BJ (cell line): ENCODE data around the gene ADAM10. TPM values are rescaled to one million over a fixed set of nuclear protein-coding genes. Genes with fewer than 3 reads are reported as not detected.
A peak's percentile ranks its signal among the peaks of the same experiment; 100 is the strongest.
"Not testable (repeated sequence)": the region's sequence is repeated elsewhere in the genome, so short reads cannot be mapped to it uniquely, and the experiment has no call there.

Source experiments
- CTCF ChIA-PET: fragments of 350-600 bp; formaldehyde crosslinking; extraction: SDS; loops from one replicate; lab custom pipeline; 2021; ENCODE audit warnings: antibody characterized with exemption, inconsistent platforms; lab: Yijun Ruan, JAX
- POLR2A ChIA-PET: fragments of 300-600 bp; sonication (Branson Sonifier 250); formaldehyde crosslinking; extraction: SDS; loops from one replicate; lab custom pipeline; 2021; ENCODE audit warnings: antibody characterized with exemption; lab: Charles Lee
- DNase-seq: peaks from one replicate; pipeline ENCODE4 v3.0.0-alpha.2; 2011; ENCODE audit warnings: low read depth
- H3K27me3 ChIP-seq: 2 replicates; pipeline ENCODE4 v1.6.0; 2011; ENCODE audit warnings: low read length; ENCODE audit not compliant: control insufficient read depth, insufficient read depth
- H3K36me3 ChIP-seq: 2 replicates; pipeline ENCODE4 v1.5.1; 2011; ENCODE audit warnings: low read length; ENCODE audit not compliant: control insufficient read depth, insufficient read depth
- H3K4me3 ChIP-seq: 2 replicates; pipeline ENCODE4 v1.5.1; 2011; ENCODE audit warnings: low read depth, mild to moderate bottlenecking, control low read depth, low read length
- polyA plus RNA-seq: library from polyadenylated mRNA; depleted of rRNA; stranded (reverse); fragments of >200 nt; gene quantifications from 2 replicates; pipeline ENCODE4 v1.2.3, GENCODE V29; 2011
- TF ChIP-seq, protein P1 (sequence below): IDR thresholded peaks from 2 replicates; pipeline ENCODE4 v1.5.1; 2011; ENCODE audit warnings: low read depth, mild to moderate bottlenecking, control low read depth, inconsistent platforms, low read length, moderate library complexity; ENCODE audit not compliant: insufficient read depth

ADAM10 gene
- polyA plus RNA-seq, 1 experiment, result 106 TPM

DNA sequence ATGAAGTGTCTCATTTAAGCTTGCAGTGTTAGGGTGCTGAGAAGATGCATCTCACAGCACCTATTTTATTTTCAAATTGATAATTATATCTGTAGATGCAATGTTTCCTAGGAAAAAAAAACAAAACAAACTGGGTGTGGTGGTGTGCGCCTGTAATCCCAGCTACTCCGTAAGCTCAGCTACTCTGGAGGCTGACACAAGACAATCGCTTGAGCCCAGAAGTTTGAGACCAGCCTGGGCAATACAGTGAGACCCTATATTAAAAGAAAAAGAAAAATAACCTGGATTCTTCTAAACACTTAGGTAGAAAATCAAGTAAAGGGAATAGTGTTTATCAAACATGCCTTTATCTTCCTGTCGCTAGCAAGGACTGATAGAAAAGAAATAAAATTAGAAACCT is 23.5 kb upstream of the ADAM10 start:
- Histone ChIP-seq H3K27me3 (no peaks in the 10 kb centered on the region), H3K36me3 (no peaks in the 10 kb centered on the region), H3K4me3 (peak overlapping the region; percentile 90)
- ChIA-PET CTCF (no interaction called here), POLR2A (no interaction called here)
- no peak for DNase-seq
- TF ChIP-seq, protein P1, sequence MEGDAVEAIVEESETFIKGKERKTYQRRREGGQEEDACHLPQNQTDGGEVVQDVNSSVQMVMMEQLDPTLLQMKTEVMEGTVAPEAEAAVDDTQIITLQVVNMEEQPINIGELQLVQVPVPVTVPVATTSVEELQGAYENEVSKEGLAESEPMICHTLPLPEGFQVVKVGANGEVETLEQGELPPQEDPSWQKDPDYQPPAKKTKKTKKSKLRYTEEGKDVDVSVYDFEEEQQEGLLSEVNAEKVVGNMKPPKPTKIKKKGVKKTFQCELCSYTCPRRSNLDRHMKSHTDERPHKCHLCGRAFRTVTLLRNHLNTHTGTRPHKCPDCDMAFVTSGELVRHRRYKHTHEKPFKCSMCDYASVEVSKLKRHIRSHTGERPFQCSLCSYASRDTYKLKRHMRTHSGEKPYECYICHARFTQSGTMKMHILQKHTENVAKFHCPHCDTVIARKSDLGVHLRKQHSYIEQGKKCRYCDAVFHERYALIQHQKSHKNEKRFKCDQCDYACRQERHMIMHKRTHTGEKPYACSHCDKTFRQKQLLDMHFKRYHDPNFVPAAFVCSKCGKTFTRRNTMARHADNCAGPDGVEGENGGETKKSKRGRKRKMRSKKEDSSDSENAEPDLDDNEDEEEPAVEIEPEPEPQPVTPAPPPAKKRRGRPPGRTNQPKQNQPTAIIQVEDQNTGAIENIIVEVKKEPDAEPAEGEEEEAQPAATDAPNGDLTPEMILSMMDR, result no peak

DNA sequence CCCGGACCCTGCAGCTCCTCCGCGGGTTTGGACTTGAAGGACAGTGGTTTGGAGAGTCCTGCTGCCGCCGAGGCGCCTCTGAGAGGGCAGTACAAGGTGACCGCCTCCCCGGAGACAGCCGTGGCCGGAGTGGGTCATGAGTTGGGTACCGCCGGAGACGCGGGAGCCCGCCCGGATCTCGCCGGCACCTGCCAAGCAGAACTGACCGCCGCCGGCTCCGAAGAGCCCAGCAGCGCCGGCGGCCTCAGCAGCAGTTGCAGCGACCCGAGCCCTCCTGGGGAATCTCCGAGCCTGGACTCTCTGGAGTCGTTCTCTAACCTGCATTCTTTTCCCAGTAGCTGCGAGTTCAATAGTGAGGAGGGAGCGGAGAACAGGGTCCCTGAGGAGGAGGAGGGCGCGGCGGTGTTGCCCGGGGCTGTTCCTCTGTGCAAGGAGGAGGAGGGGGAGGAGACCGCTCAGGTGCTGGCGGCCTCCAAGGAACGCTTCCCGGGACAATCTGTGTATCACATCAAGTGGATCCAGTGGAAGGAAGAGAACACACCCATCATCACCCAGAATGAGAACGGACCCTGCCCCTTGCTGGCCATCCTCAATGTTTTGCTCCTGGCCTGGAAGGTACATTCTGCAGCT is 22.2 kb upstream of the ADAM10 start:
- DNase-seq, result no peak
- H3K4me3 ChIP-seq, result peak overlapping the region; percentile 90
- no peaks in the 10 kb centered on the region for H3K27me3 ChIP-seq
- TF ChIP-seq, protein P1, result no peak
- no peaks in the 10 kb centered on the region for H3K36me3 ChIP-seq
- ChIA-PET CTCF (interaction anchor here (1.6 to 2.3 kb wide), 4 partner anchors 185 to 543 kb away, joined by 3 to 13 read pairs (median 6); no protein-coding TSS in a partner anchor), POLR2A (interaction anchor here (0.5 to 1.5 kb wide), 4 partner anchors 22 to 601 kb away, joined by 3 to 27 read pairs (median 4); partner anchors contain the start of gene ADAM10)

DNA sequence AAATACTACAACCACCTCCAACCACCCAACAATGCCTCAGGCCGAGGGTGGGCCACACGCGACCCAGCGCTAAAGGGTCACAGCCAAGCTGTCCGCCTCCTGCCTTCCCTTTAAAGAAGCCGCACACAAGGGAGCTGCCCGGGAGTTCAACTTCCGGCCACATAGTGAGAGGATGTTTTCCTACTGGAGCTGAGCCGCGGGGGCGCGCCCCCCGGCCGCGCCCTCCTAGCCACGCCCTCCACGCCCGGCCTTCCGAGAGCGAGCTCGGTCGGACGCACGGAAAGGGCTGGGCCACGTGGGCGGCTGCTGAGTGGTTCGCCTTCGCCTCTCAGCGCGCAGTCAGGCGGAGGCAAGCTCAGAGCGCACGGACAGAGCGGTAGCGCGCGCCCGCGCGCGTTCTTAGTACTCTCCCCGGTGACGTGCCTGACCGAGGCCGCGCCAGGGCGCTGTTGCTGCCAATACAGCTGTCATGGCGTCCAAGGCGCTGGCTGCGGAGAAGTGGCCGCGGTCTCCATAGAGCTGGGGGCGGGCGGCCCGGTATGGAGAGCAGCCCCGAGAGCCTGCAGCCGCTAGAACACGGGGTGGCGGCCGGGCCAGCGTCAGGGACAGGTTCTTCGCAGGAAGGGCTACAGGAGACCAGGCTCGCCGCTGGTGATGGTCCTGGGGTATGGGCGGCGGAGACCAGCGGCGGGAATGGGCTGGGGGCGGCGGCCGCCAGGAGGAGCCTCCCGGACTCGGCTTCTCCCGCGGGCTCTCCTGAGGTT is 21.5 kb upstream of the ADAM10 start, which contains the start of gene MINDY2:
Gene MINDY2, plus strand, starts transcription at position 446 of the 764 bp plus-strand sequence. Its CDS starts 94 bp downstream, at position 540.
- Histone ChIP-seq H3K27me3 (no peaks in the 10 kb centered on the region), H3K36me3 (no peaks in the 10 kb centered on the region), H3K4me3 (peak within 1 kb of the TSS; percentile 90)
- POLR2A ChIA-PET, result interaction anchor here (0.5 to 1.5 kb wide), 7 partner anchors 21 to 550 kb away, joined by 3 to 27 read pairs (median 4); partner anchors contain the start of gene ADAM10
- CTCF ChIA-PET, result interaction anchor here (0.8 to 2.3 kb wide), 7 partner anchors 13 to 549 kb away, joined by 3 to 13 read pairs (median 4); partner anchors contain the start of gene ADAM10
- TF ChIP-seq, protein P1, result peak; percentile 44; the same call in 1 of the 2 replicates
- peak; percentile 94 for DNase-seq

DNA sequence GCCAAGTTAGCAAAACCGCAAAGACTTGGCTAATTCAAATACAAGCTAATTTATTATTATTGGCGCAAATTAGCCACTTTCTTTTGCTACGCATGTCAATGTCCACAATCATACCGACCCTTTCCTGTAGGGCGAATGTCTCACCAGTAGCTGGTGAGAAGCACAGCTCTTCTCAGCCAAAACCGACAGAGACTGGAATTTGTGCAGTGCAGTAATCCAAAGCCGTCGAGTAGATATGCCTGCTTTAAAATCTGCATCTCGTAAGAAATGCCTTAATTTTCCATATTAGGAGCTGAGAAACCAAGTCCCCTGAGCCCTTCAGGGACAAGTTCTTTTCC is 21.0 kb upstream of the ADAM10 start:
- no peak for DNase-seq
- POLR2A ChIA-PET, result interaction anchor here (0.5 to 1.5 kb wide), 8 partner anchors 21 to 634 kb away, joined by 3 to 27 read pairs (median 6); partner anchors contain the start of gene ADAM10

DNA sequence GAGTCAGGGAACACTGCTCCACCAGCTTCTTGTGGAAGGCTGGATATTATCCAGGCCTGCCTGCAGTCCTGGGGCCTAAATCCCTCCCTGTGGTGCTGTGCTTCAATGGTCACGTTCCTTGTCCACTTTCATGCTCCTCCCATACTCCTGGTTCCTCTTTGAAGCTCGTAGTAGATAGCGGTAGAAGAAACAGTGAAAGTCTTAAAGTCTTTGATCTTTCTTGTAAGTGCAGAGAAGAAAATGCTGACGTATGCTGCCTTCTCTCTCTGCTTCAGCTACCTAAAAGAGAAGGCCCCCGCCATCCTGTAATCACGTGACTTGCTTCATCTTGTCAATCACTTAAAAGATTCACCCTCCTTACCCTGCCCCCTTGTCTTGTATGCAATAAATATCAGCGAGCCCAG is 19.1 kb upstream of the ADAM10 start:
- CTCF ChIA-PET, DNase-seq, H3K27me3 ChIP-seq, H3K36me3 ChIP-seq, POLR2A ChIA-PET, H3K4me3 ChIP-seq: not testable (repeated sequence)

More for the DNA sequence above, 21.0 kb upstream of the ADAM10 start:
- CTCF ChIA-PET, result interaction anchor here (0.8 to 2.3 kb wide), 7 partner anchors 13 to 548 kb away, joined by 3 to 13 read pairs (median 4); partner anchors contain the start of gene ADAM10
- H3K4me3 ChIP-seq, result peak overlapping the region; percentile 45
- no peaks in the 10 kb centered on the region for H3K27me3 ChIP-seq
- TF ChIP-seq, protein P1, result no peak
- no peaks in the 10 kb centered on the region for H3K36me3 ChIP-seq
